Jurkat, Clone E6-1 (cell line): Measurements from ENCODE around the gene AGBL4.

Experiments used
- DNase-seq: peaks from one replicate; pipeline ENCODE4 v3.0.0-alpha.2; 2011; ENCODE audit warnings: low read depth, low spot score
- H3K4me3 ChIP-seq: 2 replicates; pipeline ENCODE4 v1.5.1; 2011; ENCODE audit warnings: mild to moderate bottlenecking, low read length, control low read depth, moderate library complexity

The AGBL4 gene

DNA sequence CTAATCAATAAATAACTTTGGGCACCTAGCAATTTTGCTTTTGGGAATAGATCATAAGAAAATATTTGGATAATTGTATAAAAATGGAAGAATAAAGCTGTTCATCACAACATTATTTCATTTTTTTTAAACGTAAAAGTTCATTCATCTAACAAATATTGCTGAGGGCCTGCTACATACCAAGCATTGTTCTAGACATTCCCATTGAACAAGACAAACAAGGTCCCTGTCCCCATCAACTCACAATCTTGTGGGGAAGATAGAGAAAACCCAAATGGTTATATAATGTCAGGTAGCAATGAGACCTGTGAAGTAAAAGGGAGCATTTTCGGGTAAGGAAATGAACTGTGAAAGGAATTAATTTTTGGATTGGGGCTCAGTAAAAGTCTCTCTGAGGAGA is 1193.0 kb downstream of the AGBL4 start:
- DNase-seq = no peak
- no peak overlapping the region for H3K4me3 ChIP-seq

DNA sequence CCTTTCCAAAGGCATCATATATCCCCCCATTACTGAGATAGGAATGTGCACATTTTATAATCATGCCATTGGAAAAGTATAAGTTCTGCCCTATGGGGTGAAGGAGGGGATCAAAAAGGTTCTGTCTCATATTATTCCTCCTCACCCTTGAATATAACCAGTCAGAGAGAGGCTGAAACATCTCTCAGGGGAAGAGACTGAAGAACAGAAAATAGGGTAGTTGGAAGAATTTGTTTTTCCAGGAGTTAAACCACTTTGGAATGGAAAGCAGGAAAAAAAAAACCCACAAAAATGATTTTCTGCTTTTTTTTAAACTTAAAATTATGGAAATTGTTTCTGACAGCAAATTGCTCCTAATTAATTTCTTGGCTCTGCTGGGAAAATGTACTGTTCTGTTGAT is 1194.3 kb downstream of the AGBL4 start:
- no peak overlapping the region for H3K4me3 ChIP-seq
- DNase-seq = no peak

DNA sequence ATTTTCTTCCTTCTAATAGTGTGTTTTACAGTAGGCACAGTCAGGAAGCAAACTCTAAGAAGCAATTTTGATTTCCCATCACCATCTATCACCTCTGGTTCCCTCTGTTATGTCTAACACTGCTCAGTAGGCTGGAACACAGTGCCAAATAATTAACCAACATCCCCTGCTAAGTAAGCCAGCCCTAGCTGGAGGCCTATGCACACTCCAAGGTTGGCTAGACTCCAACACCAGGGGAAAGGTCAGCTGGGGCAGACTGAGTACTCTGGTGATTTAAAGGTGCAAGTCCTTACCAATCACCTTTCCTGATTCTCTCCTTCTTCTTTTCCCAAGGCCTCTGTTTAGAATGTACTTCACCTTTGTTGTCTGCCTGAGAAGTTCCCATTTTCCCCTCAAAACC is 1200.6 kb downstream of the AGBL4 start:
- H3K4me3 ChIP-seq = no peak overlapping the region
- DNase-seq = no peak

DNA sequence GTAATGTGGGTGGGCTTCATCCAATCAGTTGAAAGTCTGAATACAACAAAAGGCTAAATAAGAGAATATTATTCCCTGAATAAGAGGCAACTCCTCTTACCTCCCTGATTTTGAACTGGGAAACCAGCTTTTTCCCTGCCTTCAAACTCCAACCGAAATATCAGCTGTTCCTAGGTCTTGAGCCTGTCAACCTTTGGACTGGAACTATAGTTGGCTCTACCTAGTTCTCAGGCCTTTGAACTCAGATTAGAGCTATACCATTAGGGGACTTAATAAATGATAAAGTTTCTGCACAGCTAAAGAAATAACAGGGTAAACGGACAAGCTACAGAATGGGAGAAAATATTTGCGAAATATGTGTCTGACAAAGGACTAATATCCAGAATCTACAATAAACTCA is 1203.3 kb downstream of the AGBL4 start:
- H3K4me3 ChIP-seq = no peak overlapping the region
- DNase-seq = no peak

DNA sequence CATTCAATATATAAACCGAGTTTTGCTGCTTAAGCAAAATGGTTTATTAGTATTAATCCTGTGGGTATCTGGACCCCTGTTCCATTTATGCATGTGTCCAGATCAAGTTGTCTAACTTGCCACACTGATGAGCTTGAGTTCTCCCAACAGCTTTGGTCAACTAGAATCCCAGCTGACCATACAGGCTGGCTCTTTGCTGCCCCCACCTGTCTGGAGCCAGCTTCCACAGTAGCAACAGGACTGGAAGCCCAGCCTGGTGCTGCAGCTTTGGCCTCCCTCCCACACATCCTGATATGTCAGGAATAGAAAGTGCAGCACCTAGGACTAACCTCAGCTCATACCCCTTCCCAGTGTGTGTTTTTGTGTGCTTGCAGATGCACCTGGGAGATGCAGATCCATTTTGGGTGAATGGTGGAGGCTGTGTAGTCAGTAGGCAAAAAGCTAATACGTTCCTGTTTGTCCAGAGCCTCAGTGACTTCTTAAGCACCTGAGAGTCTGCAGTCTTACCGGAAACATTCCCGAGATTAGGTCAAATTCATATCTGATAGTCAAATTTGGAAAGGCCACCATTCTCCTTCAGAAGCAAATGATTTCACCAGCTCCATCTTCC is 1206.1 kb downstream of the AGBL4 start:
- no peak overlapping the region for H3K4me3 ChIP-seq
- DNase-seq = peak; percentile 0

DNA sequence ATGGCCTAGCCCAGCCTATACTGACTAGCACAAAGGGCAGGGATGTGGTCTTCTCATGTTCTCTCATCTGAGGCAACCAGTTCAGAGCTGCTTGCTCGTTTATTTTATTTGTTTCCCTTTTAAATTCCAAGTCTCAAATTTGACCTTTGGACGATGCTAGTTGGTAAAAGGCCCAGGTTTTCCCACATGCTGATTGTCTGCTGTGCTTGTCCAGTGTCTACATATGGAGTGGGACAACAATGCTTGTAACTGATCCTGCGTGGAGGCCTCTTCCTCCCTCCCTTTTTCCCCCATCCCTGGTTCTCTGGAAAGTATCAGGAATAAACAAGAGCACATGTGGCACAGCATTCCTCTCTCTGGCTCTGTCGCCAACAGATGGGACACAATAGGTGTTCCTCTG is 1213.0 kb downstream of the AGBL4 start:
- DNase-seq = no peak
- no peak overlapping the region for H3K4me3 ChIP-seq

DNA sequence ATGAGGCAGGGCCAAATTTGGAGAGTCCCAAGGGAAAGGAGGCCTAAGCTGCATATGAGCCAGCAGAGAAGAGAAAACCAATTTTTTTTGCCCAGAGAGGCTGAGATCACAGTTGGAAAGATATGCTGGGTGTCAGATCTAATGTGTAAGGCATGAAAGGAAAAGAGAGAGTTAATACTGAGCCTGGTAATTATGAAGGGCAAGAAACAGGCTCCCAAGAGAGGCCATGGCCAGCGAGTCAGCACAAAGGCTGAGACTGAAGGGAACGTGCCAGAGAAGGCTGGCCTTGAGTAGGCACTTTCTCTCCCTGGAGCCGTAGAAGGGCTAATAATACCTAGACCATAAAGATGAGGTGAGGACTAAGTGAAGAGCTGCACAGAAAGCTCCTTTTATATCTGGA is 1215.3 kb downstream of the AGBL4 start:
- H3K4me3 ChIP-seq = no peak overlapping the region
- no peak for DNase-seq

DNA sequence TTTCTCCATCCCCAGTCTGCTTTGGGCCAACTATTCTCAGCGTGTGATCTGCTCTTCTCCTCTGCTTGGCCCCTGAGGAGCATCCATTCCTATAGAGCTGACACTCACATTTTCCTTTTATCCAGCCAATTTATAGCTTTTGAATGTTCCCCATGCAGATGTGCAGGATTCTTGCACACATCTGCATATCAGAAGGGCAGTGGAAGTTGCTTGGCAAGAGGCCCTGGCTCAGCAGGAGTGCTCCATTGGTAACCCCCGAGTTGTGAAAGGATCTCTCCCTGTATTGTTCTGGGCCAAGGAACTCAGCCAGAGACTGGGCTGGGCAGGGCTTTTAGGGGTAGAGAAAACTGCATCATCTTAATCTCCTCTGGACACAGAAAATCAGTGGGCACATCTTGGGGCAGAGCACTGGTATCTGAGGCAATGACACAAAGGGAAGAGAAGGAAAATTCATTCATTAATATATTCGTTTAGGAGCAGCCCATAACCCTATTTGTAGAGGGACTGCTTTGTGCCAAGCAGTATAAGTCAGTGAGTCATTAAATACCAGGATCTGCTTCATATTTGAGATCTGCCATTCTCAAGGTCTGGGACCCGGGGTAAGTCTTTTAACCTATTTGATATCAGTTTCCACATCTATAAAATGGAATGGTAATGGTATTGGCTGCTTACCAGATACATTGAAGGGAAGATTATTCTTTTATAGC is 1216.0 kb downstream of the AGBL4 start:
- no peak for DNase-seq
- no peak overlapping the region for H3K4me3 ChIP-seq

DNA sequence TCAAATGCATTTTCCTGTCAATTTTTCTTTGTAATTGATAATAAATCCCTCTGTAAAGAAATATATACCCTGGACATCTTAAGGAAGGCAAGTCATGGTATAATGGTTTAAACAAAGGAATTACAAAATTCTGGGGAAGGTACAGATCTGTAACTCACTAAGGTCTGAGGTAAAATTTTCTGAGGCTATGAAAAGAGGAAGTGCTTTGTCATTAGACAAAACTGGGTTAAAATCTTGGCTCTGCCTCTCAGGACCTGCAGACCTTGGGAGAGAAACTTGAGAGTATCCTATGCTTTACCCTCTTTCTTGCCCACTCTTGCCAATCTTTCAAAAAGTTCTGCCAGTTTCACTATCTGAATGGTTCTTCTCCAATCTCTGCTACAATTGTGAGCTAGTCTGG is 1220.3 kb downstream of the AGBL4 start:
- no peak for DNase-seq
- no peak overlapping the region for H3K4me3 ChIP-seq

DNA sequence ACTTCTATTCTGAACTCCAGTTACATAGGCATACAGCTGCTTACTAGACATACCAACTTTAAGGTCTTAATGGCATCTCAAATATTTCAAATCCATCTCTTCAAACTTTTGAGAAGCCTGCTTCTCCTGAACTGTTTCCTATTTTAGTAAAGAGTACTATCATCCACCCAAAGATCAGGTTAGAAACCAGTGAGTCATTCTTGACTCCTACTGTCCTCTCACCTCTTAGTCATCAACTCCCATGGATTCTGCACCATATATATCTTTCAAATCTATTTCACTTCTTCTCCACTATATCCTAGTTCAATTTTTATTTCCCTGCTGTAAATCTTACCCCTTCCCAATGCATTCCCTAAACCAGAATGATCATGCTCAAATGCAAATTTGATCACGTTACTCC is 1228.9 kb downstream of the AGBL4 start:
- DNase-seq = no peak

DNA sequence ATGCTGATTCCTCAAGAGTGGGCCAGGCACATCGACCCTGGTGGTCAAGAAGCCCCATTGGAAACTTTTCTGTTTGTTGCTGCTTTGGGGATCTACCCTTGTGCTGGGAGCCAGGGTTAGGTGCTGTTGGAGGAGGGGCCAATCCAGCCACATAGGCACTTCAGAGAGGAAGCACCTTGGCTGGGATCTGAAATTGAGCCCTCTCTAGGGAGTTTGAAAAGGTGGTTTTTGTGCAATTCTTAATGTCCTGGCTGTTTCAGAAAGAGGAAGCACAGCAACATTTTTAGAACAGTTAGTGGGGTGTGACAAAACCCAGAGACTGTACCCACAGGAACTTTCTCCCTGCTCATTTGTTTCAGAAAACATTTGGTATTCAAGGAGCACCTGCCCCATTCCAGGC is 1229.9 kb downstream of the AGBL4 start:
- DNase-seq = no peak
- no peak overlapping the region for H3K4me3 ChIP-seq

More for the DNA sequence above, 1228.9 kb downstream of the AGBL4 start:
- H3K4me3 ChIP-seq = no peak overlapping the region

DNA sequence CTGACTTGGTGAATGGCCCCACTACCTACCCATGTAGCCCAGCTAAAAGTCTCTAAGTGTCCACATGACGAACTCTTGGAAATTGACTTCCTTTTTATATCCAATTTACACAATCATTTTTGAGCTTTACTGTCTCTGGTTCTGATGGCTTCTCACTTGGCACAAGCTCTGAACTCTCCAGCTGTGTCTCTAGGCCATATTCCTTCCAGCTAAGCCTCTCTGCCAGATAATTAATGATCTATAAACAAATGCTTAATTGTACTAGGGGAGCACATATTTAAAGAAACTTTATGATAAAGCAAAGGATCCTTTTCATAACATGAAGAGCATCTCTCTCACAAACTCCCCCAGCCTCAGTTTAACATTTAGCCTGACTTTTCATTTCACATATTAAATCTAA is 1230.8 kb downstream of the AGBL4 start:
- H3K4me3 ChIP-seq = no peak overlapping the region
- DNase-seq = no peak

DNA sequence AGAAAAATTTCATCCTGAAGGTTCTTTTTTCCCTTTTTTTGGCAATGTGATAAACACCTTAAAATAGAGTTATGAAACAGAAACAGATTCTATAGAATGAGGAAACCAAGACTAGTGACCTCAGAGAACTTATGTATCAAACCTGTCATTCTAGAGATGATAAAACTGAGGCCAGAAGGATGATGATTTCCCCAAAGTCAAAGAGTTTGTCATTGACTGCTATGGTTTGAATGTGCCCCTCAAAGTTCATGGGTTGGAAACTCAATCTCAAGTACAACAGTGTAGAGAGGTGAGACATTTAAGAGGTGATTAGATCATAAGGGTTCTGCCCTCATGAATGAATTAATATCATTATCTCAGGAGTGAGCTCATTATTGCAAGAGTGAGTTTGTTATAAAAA is 1233.4 kb downstream of the AGBL4 start:
- H3K4me3 ChIP-seq = no peak overlapping the region
- DNase-seq = no peak

DNA sequence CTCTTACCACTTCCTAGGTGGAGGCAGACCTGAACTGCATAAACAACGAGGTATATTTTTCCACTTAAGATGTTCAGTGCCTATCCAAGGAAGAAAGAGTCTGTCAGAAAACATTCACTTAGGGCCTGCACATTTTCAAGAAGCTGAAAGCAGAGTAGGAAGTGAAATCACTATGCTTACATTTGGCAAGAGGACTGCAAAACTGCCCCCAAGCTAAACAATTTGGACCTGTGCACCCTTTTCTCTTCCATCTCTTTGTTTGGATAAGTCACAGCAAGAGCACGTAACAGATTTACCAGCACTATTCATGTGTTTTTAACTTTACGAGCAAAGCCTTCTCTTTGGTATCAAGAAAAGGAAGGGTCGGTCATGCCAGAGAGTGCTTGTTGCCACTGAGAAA is 1233.9 kb downstream of the AGBL4 start:
- no peak for DNase-seq
- no peak overlapping the region for H3K4me3 ChIP-seq

DNA sequence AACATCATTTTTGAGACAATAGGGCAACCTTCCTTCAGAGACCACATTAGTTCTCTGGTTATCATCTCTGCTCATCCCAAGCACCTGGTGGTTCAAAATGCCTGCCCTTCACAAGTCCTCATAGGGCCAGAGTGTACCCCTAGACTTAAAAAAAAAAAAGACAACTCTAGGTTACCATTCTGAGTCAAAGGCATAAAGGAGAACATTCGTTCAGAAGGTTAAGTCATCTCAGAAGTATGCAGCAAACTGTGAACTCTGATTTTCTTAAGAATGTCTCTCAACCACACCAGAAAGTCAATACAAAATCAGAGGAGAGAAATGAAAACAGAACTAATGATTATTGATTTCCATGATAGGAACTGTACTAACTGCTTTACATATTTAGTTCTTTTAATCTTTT is 1237.9 kb downstream of the AGBL4 start:
- no peak overlapping the region for H3K4me3 ChIP-seq
- no peak for DNase-seq

DNA sequence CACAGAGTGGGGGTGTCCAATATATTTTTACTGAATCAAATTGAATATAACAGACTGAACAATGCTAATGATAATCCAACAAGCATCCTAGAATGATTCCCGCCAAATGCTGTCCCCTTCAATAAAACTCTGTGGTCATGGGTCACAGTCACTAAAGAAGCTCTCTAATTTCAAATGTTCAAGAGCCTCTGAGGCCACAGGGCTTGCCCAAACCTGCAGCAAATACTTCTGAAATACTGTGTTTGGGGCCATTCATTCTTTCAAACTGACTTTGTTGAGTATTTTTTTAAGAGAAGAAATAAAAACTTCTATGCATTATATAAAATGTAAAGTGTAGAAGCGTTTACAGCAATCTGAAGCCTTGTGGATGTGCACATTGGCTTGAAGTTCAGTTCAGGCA is 1239.5 kb downstream of the AGBL4 start:
- no peak for DNase-seq

DNA sequence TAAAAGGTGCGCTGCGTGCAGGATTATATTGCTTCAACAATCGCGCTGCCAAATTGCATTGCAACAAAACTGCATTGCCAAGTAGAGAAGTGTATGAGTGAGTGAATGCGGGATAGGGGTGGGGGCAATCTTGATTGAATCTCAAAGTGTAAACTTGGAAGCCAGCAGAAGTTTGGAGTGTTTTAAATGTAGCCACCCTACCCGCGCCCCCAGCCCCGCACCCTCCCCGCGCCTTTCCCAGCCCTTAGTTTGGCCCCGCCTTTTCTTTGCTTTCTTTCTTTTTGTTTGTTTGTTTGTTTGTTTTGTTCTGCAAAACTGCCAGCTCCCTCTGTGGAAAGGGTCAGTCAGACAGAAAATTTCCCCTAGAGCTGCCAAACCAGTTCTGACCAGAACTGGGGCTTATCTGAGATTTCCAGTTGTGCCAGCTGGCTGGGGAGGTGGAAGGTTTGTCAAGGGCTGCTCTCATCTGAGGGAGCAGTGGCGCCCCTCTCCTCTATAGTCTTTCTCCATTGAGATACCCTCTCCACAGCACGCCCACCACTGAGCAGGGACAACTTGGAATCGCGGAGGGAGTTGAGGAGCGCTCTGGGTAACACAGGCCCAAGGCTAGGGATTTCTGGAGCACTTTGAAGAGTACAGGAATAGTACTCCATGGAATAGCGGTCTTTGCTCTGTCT is 1246.4 kb downstream of the AGBL4 start:
- H3K4me3 ChIP-seq = peak overlapping the region; percentile 72
- no peak for DNase-seq

More for the DNA sequence above, 1239.5 kb downstream of the AGBL4 start:
- H3K4me3 ChIP-seq = no peak overlapping the region

DNA sequence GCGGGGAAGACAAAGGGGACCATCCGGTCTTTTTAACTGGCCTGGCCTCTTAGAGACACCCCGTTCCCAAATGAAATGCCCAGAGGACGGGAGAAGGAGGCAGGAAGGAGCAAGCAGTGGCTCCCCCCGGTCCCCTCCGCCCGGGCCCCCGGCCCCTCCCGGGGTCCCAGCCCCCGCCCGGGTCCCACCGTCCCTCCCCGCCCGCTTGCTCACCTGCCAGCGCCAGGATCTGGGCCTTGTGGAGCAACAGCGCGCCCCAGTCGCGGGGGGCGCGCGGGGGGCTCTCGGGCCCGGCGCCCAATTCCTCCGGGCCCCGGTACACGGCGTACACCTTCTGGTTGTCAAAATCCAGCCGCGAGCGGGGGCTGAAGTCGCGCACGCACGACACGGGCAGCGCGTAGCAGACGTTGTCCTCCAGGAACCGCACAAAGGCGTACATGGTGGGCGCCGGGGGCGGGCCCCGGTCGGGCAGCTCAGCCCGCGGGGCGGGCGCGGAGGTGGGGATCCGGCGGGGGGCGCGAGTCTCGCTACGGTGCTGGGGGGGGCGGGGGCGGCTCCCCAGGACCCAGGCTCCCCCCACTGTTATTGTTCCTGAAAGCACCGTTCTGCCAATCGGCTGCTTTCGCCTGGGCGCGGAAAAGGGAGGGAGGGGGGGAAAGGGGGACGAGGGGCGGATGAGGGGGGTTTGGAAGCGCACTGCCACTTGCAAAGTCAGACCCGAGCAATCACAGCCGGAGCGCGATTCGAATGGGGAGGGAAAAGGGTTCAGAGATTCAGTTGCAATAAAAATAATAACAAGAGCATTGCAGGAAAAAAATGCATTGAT is 1247.1 kb downstream of the AGBL4 start, which contains the start of gene BEND5:
BEND5 (minus strand) TSS at position 499 of the 826 bp plus-strand sequence; CDS start at position 439, 60 bp downstream.
- H3K4me3 ChIP-seq = peak within 1 kb of the TSS; percentile 83
- peak; percentile 84 for DNase-seq

DNA sequence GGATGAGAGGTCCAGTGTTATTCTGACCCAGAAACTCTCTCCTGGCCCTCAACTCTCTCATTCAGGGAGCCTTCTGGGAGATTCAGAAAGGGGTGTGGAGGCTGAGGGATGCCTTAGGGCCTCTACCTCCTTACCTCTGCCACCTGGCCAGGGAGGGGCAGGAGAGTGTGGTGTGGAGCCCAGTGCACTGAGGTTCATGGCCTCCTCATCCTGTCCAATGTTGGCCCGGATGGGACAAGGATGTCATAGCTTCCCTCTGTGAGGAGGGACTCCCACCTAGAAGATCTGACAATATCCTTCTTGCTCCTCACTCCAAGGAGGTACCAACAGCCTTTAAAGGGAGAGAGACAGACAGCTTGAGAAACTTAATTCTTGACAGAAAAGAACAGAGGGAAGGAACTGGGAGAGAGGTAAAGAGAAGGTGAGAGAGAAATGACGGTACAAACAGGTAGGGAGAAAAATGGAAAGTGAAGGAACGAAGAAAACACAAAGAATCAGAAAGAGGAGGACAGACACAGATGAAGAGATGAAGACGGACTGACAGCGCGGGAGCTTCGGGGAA is 1247.8 kb downstream of the AGBL4 start:
- no peak for DNase-seq
- peak overlapping the region; percentile 83 for H3K4me3 ChIP-seq
